ENCODE measurements around the gene FRA10AC1.

- TF ChIP-seq CTCF (IDR thresholded peaks at IDR 0.05 in 8 of 11, conservative IDR thresholded peaks at IDR 0.05 in 3 of 11) (no peak), POLR2A (IDR thresholded peaks at IDR 0.05) (no peak), POLR2AphosphoS5 (IDR thresholded peaks at IDR 0.05) (no peak)
Observed at GRCh38 chr10:93703841-93704240, 1.4 kb upstream of the FRA10AC1 start.
